H9 (cell line): ENCODE data around the gene KIAA1549. TPM values are rescaled to one million over a fixed set of nuclear protein-coding genes. Genes with fewer than 3 reads are reported as not detected.

Experiments
- DNase-seq: peaks from one replicate; pipeline ENCODE4 v3.0.0-alpha.2; 2017
- H2AFZ ChIP-seq: one replicate; pipeline ENCODE4 v1.6.1; 2013; ENCODE audit warnings: mild to moderate bottlenecking, low read length, control low read depth, moderate library complexity
- H2AK5ac ChIP-seq: 2 replicates; pipeline ENCODE4 v1.6.1; 2013; ENCODE audit warnings: low read length, control low read depth, mixed read lengths; ENCODE audit not compliant: insufficient read length
- H2BK120ac ChIP-seq: one replicate; pipeline ENCODE4 v1.6.1; 2013; ENCODE audit warnings: low read depth, mild to moderate bottlenecking, low read length, control low read depth, inconsistent platforms; ENCODE audit not compliant: poor library complexity, severe bottlenecking
- H2BK12ac ChIP-seq: 2 replicates; pipeline ENCODE4 v1.6.1; 2013; ENCODE audit warnings: low read length, control low read depth, mixed read lengths, low read depth; ENCODE audit not compliant: insufficient read length
- H2BK15ac ChIP-seq: 2 replicates; pipeline ENCODE4 v1.6.1; 2013; ENCODE audit warnings: low read depth, low read length, control low read depth
- H2BK20ac ChIP-seq: one replicate; pipeline ENCODE4 v1.6.1; 2013; ENCODE audit warnings: low read depth, mild to moderate bottlenecking, low read length, control low read depth, inconsistent platforms; ENCODE audit not compliant: poor library complexity, severe bottlenecking
- H2BK5ac ChIP-seq: 2 replicates; pipeline ENCODE4 v1.6.1; 2013; ENCODE audit warnings: low read length, control low read depth, mixed read lengths; ENCODE audit not compliant: insufficient read length
- H3K14ac ChIP-seq: 2 replicates; pipeline ENCODE4 v1.6.1; 2013; ENCODE audit warnings: low read length, control low read depth; ENCODE audit not compliant: insufficient read depth
- H3K18ac ChIP-seq: 2 replicates; pipeline ENCODE4 v1.6.1; 2013; ENCODE audit warnings: low read depth, mild to moderate bottlenecking, mixed read lengths, low read length, control low read depth; ENCODE audit not compliant: insufficient read length
- H3K23ac ChIP-seq: 2 replicates; pipeline ENCODE4 v1.6.1; 2013; ENCODE audit warnings: low read length, control low read depth, mixed read lengths, low read depth; ENCODE audit not compliant: insufficient read length
- H3K23me2 ChIP-seq: 2 replicates; pipeline ENCODE4 v1.6.1; 2013; ENCODE audit warnings: low read depth, mild to moderate bottlenecking, mixed read lengths, low read length, control low read depth; ENCODE audit not compliant: insufficient read length, poor library complexity, severe bottlenecking
- H3K27ac ChIP-seq: 2 replicates; pipeline ENCODE4 v1.5.1; 2013; ENCODE audit warnings: low read length, control low read depth, mixed read lengths, low read depth; ENCODE audit not compliant: insufficient read length
- H3K27me3 ChIP-seq: 2 replicates; pipeline ENCODE4 v1.6.1; 2013; ENCODE audit warnings: low read length, control low read depth, inconsistent platforms; ENCODE audit not compliant: insufficient read depth
- H3K4ac ChIP-seq: 2 replicates; pipeline ENCODE4 v1.6.1; 2013; ENCODE audit warnings: low read depth, mild to moderate bottlenecking, control low read depth, inconsistent platforms, low read length, moderate library complexity
- H3K4me1 ChIP-seq: 2 replicates; pipeline ENCODE4 v1.6.1; 2013; ENCODE audit warnings: low read length, control low read depth, inconsistent platforms; ENCODE audit not compliant: insufficient read depth
- H3K4me2 ChIP-seq: 2 replicates; pipeline ENCODE4 v1.6.1; 2013; ENCODE audit warnings: low read length, control low read depth, mixed read lengths; ENCODE audit not compliant: insufficient read length, insufficient read depth
- H3K56ac ChIP-seq: 2 replicates; pipeline ENCODE4 v1.6.1; 2013; ENCODE audit warnings: low read depth, mild to moderate bottlenecking, mixed read lengths, low read length, control low read depth; ENCODE audit not compliant: insufficient read length
- H3K79me1 ChIP-seq: 2 replicates; pipeline ENCODE4 v1.6.1; 2013; ENCODE audit warnings: low read depth, mild to moderate bottlenecking, moderate library complexity, low read length, control low read depth, inconsistent platforms; ENCODE audit not compliant: insufficient read depth, poor library complexity, severe bottlenecking
- H3K79me2 ChIP-seq: 2 replicates; pipeline ENCODE4 v1.6.1; 2013; ENCODE audit warnings: low read length, control low read depth, inconsistent platforms; ENCODE audit not compliant: insufficient read depth
- H3K9ac ChIP-seq: 2 replicates; pipeline ENCODE4 v1.6.1; 2013; ENCODE audit warnings: low read length, control low read depth, mixed read lengths; ENCODE audit not compliant: insufficient read length; ENCODE audit errors: extremely low read depth
- H3K9me3 ChIP-seq: one replicate; pipeline ENCODE4 v1.6.1; 2013; ENCODE audit warnings: low read depth, low read length, inconsistent platforms; ENCODE audit not compliant: control insufficient read depth
- H3T11ph ChIP-seq: one replicate; pipeline ENCODE4 v1.6.1; 2013; ENCODE audit warnings: mild to moderate bottlenecking, low read length, control low read depth, inconsistent platforms
- H4K20me1 ChIP-seq: one replicate; pipeline ENCODE4 v1.6.1; 2013; ENCODE audit not compliant: control insufficient read depth, insufficient read length, insufficient read depth
- H4K5ac ChIP-seq: 2 replicates; pipeline ENCODE4 v1.6.1; 2013; ENCODE audit warnings: low read depth, mild to moderate bottlenecking, mixed read lengths, low read length, control low read depth; ENCODE audit not compliant: insufficient read length
- H4K8ac ChIP-seq: replicated peaks from 2 replicates; pipeline ENCODE4 v1.6.1; 2013; ENCODE audit warnings: low read length, control low read depth, mixed read lengths, low read depth; ENCODE audit not compliant: insufficient read length
- H4K91ac ChIP-seq: 2 replicates; pipeline ENCODE4 v1.6.1; 2013; ENCODE audit warnings: low read depth, mild to moderate bottlenecking, moderate library complexity, mixed read lengths, low read length, control low read depth; ENCODE audit not compliant: insufficient read length
- H3K27ac Mint-ChIP-seq, 3 experiments: 2 replicates in 2 of 3; 3 replicates in 1 of 3; pipeline ENCODE4 v1.8.0; 2020 to 2021; ENCODE audit warnings: mixed read lengths in 3 of 3, mild to moderate bottlenecking in 1 of 3, moderate library complexity in 1 of 3
- H3K27me3 Mint-ChIP-seq: 2 replicates; pipeline ENCODE4 v1.8.0; 2021; ENCODE audit warnings: low read depth, mild to moderate bottlenecking, moderate library complexity, mixed read lengths
- H3K36me3 Mint-ChIP-seq, 3 experiments: 2 replicates in 2 of 3; 3 replicates in 1 of 3; pipeline ENCODE4 v1.8.0; 2020 to 2021; ENCODE audit warnings: low read depth in 3 of 3, mixed read lengths in 3 of 3; ENCODE audit not compliant: insufficient read depth in 1 of 3
- H3K4me1 Mint-ChIP-seq, 2 experiments: 2 replicates each; pipeline ENCODE4 v1.8.0; 2020; ENCODE audit warnings: mixed read lengths in 2 of 2
- H3K4me3 Mint-ChIP-seq, 2 experiments: 2 replicates in 1 of 2; 3 replicates in 1 of 2; pipeline ENCODE4 v1.8.0; 2020 to 2021; ENCODE audit warnings: mild to moderate bottlenecking in 2 of 2, mixed read lengths in 2 of 2, moderate library complexity in 1 of 2
- H3K9me3 Mint-ChIP-seq, 2 experiments: 2 replicates in 1 of 2; 3 replicates in 1 of 2; pipeline ENCODE4 v1.8.0; 2020; ENCODE audit warnings: mild to moderate bottlenecking in 2 of 2, mixed read lengths in 2 of 2, moderate library complexity in 1 of 2
- WGBS: extraction: QIAGEN DNeasy Blood & Tissue Kit; methylation state at CpG from one replicate; pipeline ENCODE4 v1.1.7; 2013; ENCODE audit warnings: missing lambda C conversion rate, low lambda C conversion rate, mixed read lengths; ENCODE audit not compliant: insufficient read length; ENCODE audit errors: extremely low coverage; 5-methylcytosine and 5-hydroxymethylcytosine counted together
- total RNA-seq: library from RNA; stranded (reverse); gene quantifications from 2 replicates; pipeline ENCODE4 v1.2.1, GENCODE V29; 2021
- TF ChIP-seq, protein P1 (sequence below): fragments of 200-600 bp; sonication (generic); conservative IDR thresholded peaks from 3 replicates; pipeline ENCODE4 v1.8.0; 2021; ENCODE audit warnings: antibody characterized with exemption, mild to moderate bottlenecking

Gene KIAA1549
- total RNA-seq, 1 experiment from 2014 or later, result 11.9 TPM

DNA sequence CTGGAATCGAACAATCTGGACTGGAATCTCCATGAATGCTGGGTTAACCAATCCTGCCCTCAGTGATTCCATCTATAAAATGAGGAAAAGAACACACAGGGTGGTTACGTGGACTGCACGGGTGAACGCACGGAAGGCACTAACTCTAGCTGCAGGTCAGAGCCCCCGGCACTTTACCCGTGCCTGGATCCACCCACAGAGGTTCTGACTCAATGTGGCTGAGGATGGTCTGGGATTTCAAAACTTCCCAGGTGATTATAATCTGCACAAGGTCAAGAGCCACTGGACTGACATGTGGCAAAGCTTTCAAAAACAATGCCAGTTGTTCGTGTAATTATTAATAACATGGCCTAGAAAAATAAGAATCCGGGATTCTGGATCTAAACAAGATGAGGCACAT, 29.2 kb downstream of the KIAA1549 start:
- Histone ChIP-seq H2BK15ac (0 out of 2 replicates have a peak overlapping the region, but pooled peaks have one; percentile 37), H2AK5ac (no peak overlapping the region), H4K20me1 (no peaks in the 10 kb centered on the region), H3K14ac (no peak overlapping the region), H4K8ac (no peak overlapping the region), H4K5ac (no peak overlapping the region), H3K23ac (no peak overlapping the region), H4K91ac (no peak overlapping the region), H3K27ac (no peak overlapping the region), H3K18ac (no peak overlapping the region), H3K9ac (no peak overlapping the region), H3K79me2 (peaks cover 2% of the 10 kb centered on the region; the same call in 1 of the 2 replicates), H3K56ac (no peak overlapping the region), H3K9me3 (no peaks in the 10 kb centered on the region), H2BK12ac (no peak overlapping the region), H3K4me1 (no peaks in the 10 kb centered on the region; the same call in 1 of the 2 replicates), H3K23me2 (no peaks in the 10 kb centered on the region), H2BK20ac (no peak overlapping the region), H3T11ph (no peak overlapping the region), H3K4me2 (no peak overlapping the region), H3K4ac (no peak overlapping the region), H2BK5ac (no peak overlapping the region), H3K27me3 (no peaks in the 10 kb centered on the region), H2BK120ac (no peak overlapping the region), H3K79me1 (peaks cover 6% of the 10 kb centered on the region), H2AFZ (no peak overlapping the region)
- H3K4me3 Mint-ChIP-seq, result no peak overlapping the region
- TF ChIP-seq, protein P1, sequence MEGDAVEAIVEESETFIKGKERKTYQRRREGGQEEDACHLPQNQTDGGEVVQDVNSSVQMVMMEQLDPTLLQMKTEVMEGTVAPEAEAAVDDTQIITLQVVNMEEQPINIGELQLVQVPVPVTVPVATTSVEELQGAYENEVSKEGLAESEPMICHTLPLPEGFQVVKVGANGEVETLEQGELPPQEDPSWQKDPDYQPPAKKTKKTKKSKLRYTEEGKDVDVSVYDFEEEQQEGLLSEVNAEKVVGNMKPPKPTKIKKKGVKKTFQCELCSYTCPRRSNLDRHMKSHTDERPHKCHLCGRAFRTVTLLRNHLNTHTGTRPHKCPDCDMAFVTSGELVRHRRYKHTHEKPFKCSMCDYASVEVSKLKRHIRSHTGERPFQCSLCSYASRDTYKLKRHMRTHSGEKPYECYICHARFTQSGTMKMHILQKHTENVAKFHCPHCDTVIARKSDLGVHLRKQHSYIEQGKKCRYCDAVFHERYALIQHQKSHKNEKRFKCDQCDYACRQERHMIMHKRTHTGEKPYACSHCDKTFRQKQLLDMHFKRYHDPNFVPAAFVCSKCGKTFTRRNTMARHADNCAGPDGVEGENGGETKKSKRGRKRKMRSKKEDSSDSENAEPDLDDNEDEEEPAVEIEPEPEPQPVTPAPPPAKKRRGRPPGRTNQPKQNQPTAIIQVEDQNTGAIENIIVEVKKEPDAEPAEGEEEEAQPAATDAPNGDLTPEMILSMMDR, result no peak
- peak overlapping the region in 1 of 3 experiments; percentile 36; a peak in 1 of 7 replicates for H3K27ac Mint-ChIP-seq
- H3K9me3 Mint-ChIP-seq, result no peaks in the 10 kb centered on the region
- DNase-seq, result no peak
- peaks cover 15 to 19% of the 10 kb centered on the region in 2 experiments for H3K4me1 Mint-ChIP-seq
- peaks cover 0 to 4% (median 0%) of the 10 kb centered on the region in 3 experiments; a peak in 2 of 7 replicates for H3K36me3 Mint-ChIP-seq
- WGBS, result no CpG with 5 or more reads among the region's 9 CpGs
- H3K27me3 Mint-ChIP-seq, result no peaks in the 10 kb centered on the region
